ENCODE results near the gene LRP5.

Gene LRP5

DNA sequence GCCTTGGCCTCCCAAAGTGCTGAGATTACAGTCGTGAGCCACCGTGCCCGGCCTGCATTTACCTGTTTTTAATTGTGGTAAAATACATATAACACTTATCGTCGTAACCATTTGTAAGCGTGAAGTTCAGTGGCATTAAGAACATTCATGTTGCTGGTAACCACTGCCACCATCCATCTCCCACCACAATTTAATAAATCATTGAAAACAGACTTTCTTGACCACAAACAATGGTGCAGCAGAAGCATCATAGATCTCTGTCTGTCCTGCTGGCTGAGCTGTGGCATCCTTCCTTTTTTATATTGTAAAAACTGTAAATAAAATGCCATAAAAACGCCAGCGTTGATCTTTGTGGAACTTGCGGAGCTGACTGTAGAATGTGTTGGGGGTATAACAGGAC is 24.3 kb downstream of the LRP5 start:
- DNase-seq (ENCODE audit: low spot score) = no peak
- CTCF ChIA-PET = no interaction called here
- TF ChIP-seq, protein P1, sequence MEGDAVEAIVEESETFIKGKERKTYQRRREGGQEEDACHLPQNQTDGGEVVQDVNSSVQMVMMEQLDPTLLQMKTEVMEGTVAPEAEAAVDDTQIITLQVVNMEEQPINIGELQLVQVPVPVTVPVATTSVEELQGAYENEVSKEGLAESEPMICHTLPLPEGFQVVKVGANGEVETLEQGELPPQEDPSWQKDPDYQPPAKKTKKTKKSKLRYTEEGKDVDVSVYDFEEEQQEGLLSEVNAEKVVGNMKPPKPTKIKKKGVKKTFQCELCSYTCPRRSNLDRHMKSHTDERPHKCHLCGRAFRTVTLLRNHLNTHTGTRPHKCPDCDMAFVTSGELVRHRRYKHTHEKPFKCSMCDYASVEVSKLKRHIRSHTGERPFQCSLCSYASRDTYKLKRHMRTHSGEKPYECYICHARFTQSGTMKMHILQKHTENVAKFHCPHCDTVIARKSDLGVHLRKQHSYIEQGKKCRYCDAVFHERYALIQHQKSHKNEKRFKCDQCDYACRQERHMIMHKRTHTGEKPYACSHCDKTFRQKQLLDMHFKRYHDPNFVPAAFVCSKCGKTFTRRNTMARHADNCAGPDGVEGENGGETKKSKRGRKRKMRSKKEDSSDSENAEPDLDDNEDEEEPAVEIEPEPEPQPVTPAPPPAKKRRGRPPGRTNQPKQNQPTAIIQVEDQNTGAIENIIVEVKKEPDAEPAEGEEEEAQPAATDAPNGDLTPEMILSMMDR (conservative IDR thresholded peaks at IDR 0.05; ENCODE audit: low read depth) = no peak
- H3K27ac ChIP-seq = peak overlapping the region; percentile 87
- POLR2A ChIA-PET (ENCODE audit: low non-redundant PET) = no interaction called here

DNA sequence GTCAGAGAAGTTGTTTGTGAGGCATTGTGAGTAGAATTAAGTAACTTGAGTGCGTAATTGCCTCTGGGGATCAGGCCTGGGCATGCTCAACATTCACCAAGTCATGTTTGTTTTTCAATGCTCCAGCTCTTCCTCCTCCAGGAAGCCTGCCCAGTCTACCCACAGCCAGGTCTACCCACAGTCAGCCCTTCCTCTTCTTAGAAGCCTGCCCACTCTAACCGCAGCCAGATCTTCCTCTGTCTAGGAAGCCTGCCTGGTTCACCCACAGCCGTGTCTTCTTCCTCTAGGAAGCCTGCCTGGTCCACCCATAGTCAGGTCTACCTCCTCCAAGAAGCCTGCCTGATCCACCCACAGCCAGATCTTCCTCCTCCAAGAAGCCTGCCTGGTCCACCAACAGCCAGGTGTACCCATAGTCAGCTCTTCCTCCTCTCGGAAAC is 25.0 kb downstream of the LRP5 start:
- H3K27ac ChIP-seq = peak overlapping the region; percentile 87
- no peak for DNase-seq (ENCODE audit: low spot score)
- ChIA-PET POLR2A (ENCODE audit: low non-redundant PET) (no interaction called here), CTCF (interaction anchor here (0.6 kb wide), 2 partner anchors 14 to 164 kb away, joined by 3 to 5 read pairs; no protein-coding TSS in a partner anchor)
- TF ChIP-seq, protein P1 (conservative IDR thresholded peaks at IDR 0.05; ENCODE audit: low read depth) = no peak

DNA sequence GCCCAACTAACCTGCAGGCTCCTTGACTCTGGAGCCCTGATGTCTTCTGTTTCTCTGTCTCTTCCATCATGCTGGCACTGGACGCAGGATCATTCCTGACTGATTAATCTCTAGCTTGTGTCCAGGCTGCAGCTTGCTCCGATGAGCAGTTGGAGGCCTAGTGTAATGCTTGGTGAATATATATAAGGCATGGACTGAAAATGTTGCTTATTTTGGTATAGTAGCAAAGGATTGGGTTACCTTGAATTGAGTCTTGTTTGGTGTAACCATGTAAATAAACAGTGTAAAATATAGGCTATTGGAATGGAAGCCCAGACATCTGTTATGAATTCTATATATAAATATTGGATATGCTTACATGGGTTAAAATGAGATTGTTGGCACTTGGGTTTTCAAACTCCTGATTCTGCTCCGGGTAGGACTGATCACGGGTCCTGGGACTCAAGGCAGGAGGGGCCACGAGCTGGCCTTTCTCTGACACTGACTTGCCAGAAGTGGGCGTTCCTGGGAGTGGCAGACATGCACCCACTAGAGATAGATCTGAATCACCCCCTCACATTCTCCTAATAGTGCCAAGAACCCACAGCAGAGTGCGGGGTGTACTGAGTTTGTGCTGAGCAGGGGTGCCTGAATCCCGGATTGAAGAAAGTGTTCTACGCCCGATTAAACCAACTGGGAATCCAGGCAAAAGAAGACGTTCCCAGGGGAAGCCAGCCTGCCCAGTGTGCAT is 25.8 kb downstream of the LRP5 start:
- H3K27ac ChIP-seq = peak overlapping the region; percentile 87
- TF ChIP-seq, protein P1 (conservative IDR thresholded peaks at IDR 0.05; ENCODE audit: low read depth) = no peak
- POLR2A ChIA-PET (ENCODE audit: low non-redundant PET) = no interaction called here
- CTCF ChIA-PET = interaction anchor here (0.6 kb wide), 3 partner anchors 13 to 1265 kb away, joined by 3 to 5 read pairs (median 4); no protein-coding TSS in a partner anchor
- DNase-seq (ENCODE audit: low spot score) = peak; percentile 69

DNA sequence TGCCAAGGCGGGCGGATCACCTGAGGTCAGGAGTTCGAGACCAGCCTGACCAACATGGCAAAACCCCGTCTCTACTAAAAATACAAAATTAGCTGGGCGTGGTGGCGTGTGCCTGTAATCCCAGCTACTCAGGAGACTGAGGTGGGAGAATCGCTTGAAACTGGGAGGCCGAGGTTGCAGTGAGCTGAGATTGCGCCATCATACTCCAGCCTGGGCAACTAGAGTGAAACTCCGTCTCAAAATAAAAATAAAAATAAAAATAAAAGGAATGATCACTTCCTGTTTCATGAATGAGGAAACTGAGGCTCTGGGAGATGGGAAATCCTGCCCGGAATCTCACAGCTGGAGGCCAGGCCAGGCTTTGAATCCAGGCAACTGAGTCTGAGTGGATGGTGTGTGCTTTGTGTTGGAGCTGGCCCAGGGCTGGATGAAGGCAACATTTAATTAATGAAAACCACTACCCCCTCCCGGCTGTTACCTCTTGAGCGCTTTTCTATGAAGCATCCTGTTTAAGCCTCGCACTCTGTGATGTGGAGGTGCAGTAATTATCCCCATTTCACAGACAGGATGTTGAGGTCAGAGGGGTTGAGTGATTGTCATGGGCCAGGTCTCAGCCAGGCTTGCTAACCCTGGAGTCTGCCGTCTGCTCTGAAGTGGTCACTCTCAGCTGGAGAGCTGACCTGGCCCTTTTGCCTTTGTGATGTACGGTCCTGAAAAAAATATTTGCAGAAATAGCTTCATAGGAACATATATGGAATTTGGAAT is 27.8 kb downstream of the LRP5 start:
- peak overlapping the region; percentile 87 for H3K27ac ChIP-seq
- ChIA-PET POLR2A (ENCODE audit: low non-redundant PET) (no interaction called here), CTCF (no interaction called here)
- no peak for DNase-seq (ENCODE audit: low spot score)
- TF ChIP-seq, protein P1 (conservative IDR thresholded peaks at IDR 0.05; ENCODE audit: low read depth) = no peak

DNA sequence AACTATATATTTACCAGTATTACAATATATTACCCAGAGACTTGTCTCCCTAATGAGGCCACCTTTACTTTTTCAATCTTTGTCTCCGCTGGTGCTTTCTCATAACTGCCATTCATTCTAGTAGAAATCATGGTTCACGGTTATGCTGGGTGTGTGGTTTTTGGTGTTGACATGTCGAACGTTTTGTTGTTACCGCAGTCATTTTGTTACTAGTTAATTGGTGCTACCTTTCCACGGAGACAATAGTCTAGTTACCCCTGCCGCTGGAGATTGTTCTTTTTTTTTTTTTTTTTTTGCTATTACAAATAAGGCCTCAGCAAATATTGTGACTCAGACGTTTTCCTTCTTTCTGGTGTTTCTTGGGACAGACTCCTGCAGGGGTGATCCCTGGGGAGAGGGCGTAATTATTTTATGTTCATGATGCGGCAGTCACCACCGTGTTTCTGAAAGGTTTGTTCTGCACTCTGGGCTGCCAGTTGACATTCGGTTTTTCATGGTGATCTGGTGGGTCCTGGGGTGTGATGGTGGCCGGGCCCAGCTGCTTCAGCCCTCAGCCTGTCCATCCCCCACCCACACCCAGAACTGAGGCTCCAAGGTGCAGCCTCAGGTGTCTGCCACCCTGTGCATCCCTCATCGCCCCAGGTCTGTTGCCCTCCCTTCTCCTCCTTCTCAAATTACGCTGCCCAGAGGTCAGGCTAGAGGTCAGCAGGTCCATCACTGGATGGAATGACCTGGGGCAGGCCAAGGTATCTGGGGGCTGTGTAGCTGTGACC is 28.6 kb downstream of the LRP5 start:
- CTCF ChIA-PET = no interaction called here
- DNase-seq (ENCODE audit: low spot score) = no peak
- TF ChIP-seq, protein P1 (conservative IDR thresholded peaks at IDR 0.05; ENCODE audit: low read depth) = no peak
- POLR2A ChIA-PET (ENCODE audit: low non-redundant PET) = no interaction called here
- H3K27ac ChIP-seq = peak overlapping the region; percentile 58

All from RWPE1 (cell line).